Neural cell (in vitro differentiated cells): Measurements from ENCODE around the gene UCK2. TPM values are rescaled to one million over a fixed set of nuclear protein-coding genes. Genes with fewer than 3 reads are reported as not detected.
A peak's percentile ranks its signal among the peaks of the same experiment; 100 is the strongest.

Source experiments
- H2AFZ ChIP-seq: fragments of 200-600, 300-800 bp; sonication (generic), shearing (Covaris generic); 2 replicates; pipeline ENCODE4 v1.6.0; 2014; ENCODE audit warnings: low read depth, mild to moderate bottlenecking, antibody characterized with exemption, low read length, moderate library complexity
- H3F3A ChIP-seq: fragments of 200-600 bp; shearing (Covaris generic); 2 replicates; pipeline ENCODE4 v1.6.1; 2016; ENCODE audit warnings: mild to moderate bottlenecking, moderate library complexity, mixed read lengths, antibody characterized with exemption, low read length; ENCODE audit not compliant: insufficient read depth, poor library complexity, severe bottlenecking
- H3K27ac ChIP-seq: fragments of 200-600, 300-800 bp; sonication (generic), shearing (Covaris generic); 2 replicates; pipeline ENCODE4 v1.5.1; 2014; ENCODE audit warnings: mild to moderate bottlenecking, low read length, moderate library complexity
- H3K27me3 ChIP-seq: fragments of 300-800, 200-600 bp; sonication (generic), shearing (Covaris generic); 2 replicates; pipeline ENCODE4 v1.6.0; 2014; ENCODE audit warnings: mild to moderate bottlenecking, low read depth, low read length, moderate library complexity; ENCODE audit not compliant: insufficient read depth
- H3K36me3 ChIP-seq: fragments of 300-800, 200-600 bp; sonication (generic), shearing (Covaris generic); 2 replicates; pipeline ENCODE4 v1.5.1; 2014; ENCODE audit warnings: mild to moderate bottlenecking, antibody characterized with exemption, low read length, moderate library complexity; ENCODE audit not compliant: insufficient read depth
- H3K4me2 ChIP-seq: fragments of 300-800, 200-600 bp; sonication (generic), shearing (Covaris generic); 2 replicates; pipeline ENCODE4 v1.6.0; 2014; ENCODE audit warnings: mild to moderate bottlenecking, low read length
- H3K4me3 ChIP-seq: fragments of 300-800, 200-600 bp; sonication (generic), shearing (Covaris generic); 2 replicates; pipeline ENCODE4 v1.5.1; 2014; ENCODE audit warnings: mild to moderate bottlenecking, low read length, moderate library complexity
- H3K79me2 ChIP-seq: fragments of 200-600 bp; shearing (Covaris generic); replicated peaks from 2 replicates; pipeline ENCODE4 v1.6.0; 2014; ENCODE audit warnings: mild to moderate bottlenecking, low read length, moderate library complexity; ENCODE audit not compliant: insufficient read depth
- H3K9ac ChIP-seq: fragments of 300-800, 200-600 bp; sonication (generic), shearing (Covaris generic); 2 replicates; pipeline ENCODE4 v1.6.1; 2016; ENCODE audit warnings: mild to moderate bottlenecking, low read length, mixed read lengths
- H3K9me2 ChIP-seq: fragments of 200-600 bp; shearing (Covaris generic); 2 replicates; pipeline ENCODE4 v1.6.1; 2016; ENCODE audit warnings: mild to moderate bottlenecking, low read length, mixed read lengths; ENCODE audit not compliant: insufficient read depth
- H3K9me3 ChIP-seq: fragments of 200-600, 300-800 bp; sonication (generic), shearing (Covaris generic); 2 replicates; pipeline ENCODE4 v1.6.1; 2016; ENCODE audit warnings: mild to moderate bottlenecking, mixed run types, low read length, moderate library complexity, mixed read lengths
- H4K20me1 ChIP-seq: fragments of 200-600 bp; shearing (Covaris generic); 2 replicates; pipeline ENCODE4 v1.6.1; 2016; ENCODE audit warnings: mild to moderate bottlenecking, mixed run types; ENCODE audit not compliant: insufficient read depth
- EP300 ChIP-seq: fragments of 450-650 bp; conservative IDR thresholded peaks from 2 replicates; pipeline ENCODE4 v1.6.1; 2014; ENCODE audit warnings: antibody characterized with exemption, mild to moderate bottlenecking, moderate library complexity; ENCODE audit not compliant: poor library complexity, severe bottlenecking
- EZH2 ChIP-seq: fragments of 200-600, 300-800 bp; shearing (Covaris generic), sonication (generic); IDR thresholded peaks from 2 replicates; pipeline ENCODE4 v1.6.1; 2014; ENCODE audit warnings: antibody characterized with exemption, low read length, borderline replicate concordance, mild to moderate bottlenecking; ENCODE audit not compliant: insufficient read depth, poor library complexity, severe bottlenecking
- MXI1 ChIP-seq: fragments of 450-650 bp; conservative IDR thresholded peaks from 2 replicates; pipeline ENCODE4 v1.6.1; 2014; ENCODE audit warnings: antibody characterized with exemption, mild to moderate bottlenecking; ENCODE audit not compliant: poor library complexity, severe bottlenecking
- POLR2AphosphoS5 ChIP-seq: IDR thresholded peaks from 2 replicates; pipeline ENCODE4 v1.6.1; 2012
- RAD21 ChIP-seq: fragments of 450-650 bp; conservative IDR thresholded peaks from 2 replicates; pipeline ENCODE4 v1.6.1; 2014; ENCODE audit warnings: antibody characterized with exemption, mild to moderate bottlenecking, moderate library complexity
- SMC3 ChIP-seq: fragments of 450-650 bp; conservative IDR thresholded peaks from 2 replicates; pipeline ENCODE4 v1.6.1; 2014; ENCODE audit warnings: antibody characterized with exemption, mild to moderate bottlenecking, moderate library complexity; ENCODE audit not compliant: poor library complexity
- TAF1 ChIP-seq: IDR thresholded peaks from 2 replicates; pipeline ENCODE4 v1.6.1; 2012; ENCODE audit warnings: low read depth
- polyA plus RNA-seq: library from polyadenylated mRNA; depleted of rRNA; stranded (reverse); fragments of >200 nt; gene quantifications from 2 replicates; pipeline ENCODE4 v1.2.3, GENCODE V29; 2014
- TF ChIP-seq, protein P1 (sequence below): fragments of 450-650 bp; IDR thresholded peaks from 2 replicates; pipeline ENCODE4 v1.5.1; 2014; ENCODE audit warnings: antibody characterized with exemption, mild to moderate bottlenecking, moderate library complexity; ENCODE audit not compliant: poor library complexity, severe bottlenecking
- TF ChIP-seq, protein P2 (sequence below): IDR thresholded peaks from 2 replicates; pipeline ENCODE4 v1.6.1; 2012; ENCODE audit warnings: borderline replicate concordance

The UCK2 gene
- polyA plus RNA-seq, 1 donor from 2014 or later: 36.0 TPM

DNA sequence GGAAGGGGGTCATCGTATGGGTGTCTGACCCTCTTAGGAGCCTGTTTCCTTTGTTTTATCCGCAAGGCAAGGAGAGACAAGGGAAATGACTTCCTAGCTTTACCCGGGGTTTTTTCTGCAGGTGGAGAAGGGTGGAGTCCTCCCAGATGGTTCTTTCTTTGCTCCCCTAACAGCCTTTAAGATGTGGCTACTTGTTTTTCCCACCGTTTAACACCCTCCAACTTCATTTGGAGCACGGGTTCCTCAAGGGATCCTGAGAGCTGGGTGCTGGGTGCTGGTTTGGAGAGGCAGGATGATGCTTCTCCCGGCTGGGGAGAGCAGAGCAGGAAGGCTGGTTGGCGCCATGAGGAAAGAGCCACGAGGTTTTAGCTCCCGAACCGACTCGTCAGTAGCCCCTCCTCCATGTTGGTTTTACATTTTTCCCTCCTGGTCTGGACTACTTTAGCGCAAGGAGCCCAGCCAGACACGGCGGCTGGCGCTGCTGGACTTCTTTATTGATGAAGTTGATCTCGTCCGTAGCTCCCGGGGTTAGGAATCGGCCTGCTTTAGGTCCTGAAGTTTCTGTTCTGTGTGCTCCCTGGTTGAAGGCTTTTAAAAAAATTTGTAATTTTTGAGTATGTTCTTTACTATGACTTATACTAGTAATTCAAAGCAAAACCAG, 1.4 kb downstream of the UCK2 start:
- Histone ChIP-seq H3F3A (peaks cover 12% of the 10 kb centered on the region), H3K9ac (peak overlapping the region; percentile 83), H3K27ac (peak overlapping the region; percentile 83), H4K20me1 (no peaks in the 10 kb centered on the region), H3K9me3 (no peaks in the 10 kb centered on the region), H3K9me2 (peaks cover 2% of the 10 kb centered on the region), H3K27me3 (no peaks in the 10 kb centered on the region), H3K79me2 (peaks cover 45% of the 10 kb centered on the region), H3K4me3 (peak overlapping the region; percentile 84), H3K36me3 (no peaks in the 10 kb centered on the region), H3K4me2 (peak overlapping the region; percentile 99), H2AFZ (peak overlapping the region; percentile 46)
- TF ChIP-seq SMC3 (peak; percentile 32), EP300 (no peak), EZH2 (no peak), POLR2AphosphoS5 (peak; percentile 38), RAD21 (peak; percentile 15), MXI1 (peak; percentile 95)
- TF ChIP-seq, protein P1, sequence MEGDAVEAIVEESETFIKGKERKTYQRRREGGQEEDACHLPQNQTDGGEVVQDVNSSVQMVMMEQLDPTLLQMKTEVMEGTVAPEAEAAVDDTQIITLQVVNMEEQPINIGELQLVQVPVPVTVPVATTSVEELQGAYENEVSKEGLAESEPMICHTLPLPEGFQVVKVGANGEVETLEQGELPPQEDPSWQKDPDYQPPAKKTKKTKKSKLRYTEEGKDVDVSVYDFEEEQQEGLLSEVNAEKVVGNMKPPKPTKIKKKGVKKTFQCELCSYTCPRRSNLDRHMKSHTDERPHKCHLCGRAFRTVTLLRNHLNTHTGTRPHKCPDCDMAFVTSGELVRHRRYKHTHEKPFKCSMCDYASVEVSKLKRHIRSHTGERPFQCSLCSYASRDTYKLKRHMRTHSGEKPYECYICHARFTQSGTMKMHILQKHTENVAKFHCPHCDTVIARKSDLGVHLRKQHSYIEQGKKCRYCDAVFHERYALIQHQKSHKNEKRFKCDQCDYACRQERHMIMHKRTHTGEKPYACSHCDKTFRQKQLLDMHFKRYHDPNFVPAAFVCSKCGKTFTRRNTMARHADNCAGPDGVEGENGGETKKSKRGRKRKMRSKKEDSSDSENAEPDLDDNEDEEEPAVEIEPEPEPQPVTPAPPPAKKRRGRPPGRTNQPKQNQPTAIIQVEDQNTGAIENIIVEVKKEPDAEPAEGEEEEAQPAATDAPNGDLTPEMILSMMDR: no peak
- TF ChIP-seq, protein P2, sequence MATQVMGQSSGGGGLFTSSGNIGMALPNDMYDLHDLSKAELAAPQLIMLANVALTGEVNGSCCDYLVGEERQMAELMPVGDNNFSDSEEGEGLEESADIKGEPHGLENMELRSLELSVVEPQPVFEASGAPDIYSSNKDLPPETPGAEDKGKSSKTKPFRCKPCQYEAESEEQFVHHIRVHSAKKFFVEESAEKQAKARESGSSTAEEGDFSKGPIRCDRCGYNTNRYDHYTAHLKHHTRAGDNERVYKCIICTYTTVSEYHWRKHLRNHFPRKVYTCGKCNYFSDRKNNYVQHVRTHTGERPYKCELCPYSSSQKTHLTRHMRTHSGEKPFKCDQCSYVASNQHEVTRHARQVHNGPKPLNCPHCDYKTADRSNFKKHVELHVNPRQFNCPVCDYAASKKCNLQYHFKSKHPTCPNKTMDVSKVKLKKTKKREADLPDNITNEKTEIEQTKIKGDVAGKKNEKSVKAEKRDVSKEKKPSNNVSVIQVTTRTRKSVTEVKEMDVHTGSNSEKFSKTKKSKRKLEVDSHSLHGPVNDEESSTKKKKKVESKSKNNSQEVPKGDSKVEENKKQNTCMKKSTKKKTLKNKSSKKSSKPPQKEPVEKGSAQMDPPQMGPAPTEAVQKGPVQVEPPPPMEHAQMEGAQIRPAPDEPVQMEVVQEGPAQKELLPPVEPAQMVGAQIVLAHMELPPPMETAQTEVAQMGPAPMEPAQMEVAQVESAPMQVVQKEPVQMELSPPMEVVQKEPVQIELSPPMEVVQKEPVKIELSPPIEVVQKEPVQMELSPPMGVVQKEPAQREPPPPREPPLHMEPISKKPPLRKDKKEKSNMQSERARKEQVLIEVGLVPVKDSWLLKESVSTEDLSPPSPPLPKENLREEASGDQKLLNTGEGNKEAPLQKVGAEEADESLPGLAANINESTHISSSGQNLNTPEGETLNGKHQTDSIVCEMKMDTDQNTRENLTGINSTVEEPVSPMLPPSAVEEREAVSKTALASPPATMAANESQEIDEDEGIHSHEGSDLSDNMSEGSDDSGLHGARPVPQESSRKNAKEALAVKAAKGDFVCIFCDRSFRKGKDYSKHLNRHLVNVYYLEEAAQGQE: peak; percentile 72

DNA sequence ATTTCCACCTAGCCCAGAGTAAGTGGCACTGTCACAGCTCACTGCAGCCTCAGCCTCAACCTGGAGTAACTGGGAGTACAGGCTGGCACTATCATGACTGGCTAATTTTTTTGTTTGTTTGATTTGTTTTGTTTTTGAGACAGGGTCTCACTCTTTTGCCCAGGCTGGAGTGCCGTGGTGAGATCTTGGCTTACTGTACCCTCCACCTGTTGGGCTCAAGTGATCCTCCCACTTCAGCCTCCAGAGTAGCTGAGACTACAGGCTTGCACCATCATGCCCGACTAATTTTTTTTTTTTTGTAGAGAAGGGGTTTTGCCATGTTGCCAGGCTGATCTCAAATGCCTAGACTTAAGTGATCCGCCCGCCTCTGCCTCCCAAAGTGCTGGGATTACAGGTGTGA, 2.5 kb downstream of the UCK2 start:
- H3K9me2 ChIP-seq: peaks cover 2% of the 10 kb centered on the region
- H2AFZ ChIP-seq: no peak overlapping the region
- peak overlapping the region; percentile 84 for H3K4me3 ChIP-seq
- peak overlapping the region; percentile 83 for H3K9ac ChIP-seq
- TF ChIP-seq MXI1: no peak
- TF ChIP-seq EZH2: no peak
- TF ChIP-seq TAF1: no peak
- no peak for TF ChIP-seq EP300
- no peak for TF ChIP-seq RAD21
- TF ChIP-seq, protein P2: no peak
- TF ChIP-seq SMC3: no peak
- no peak for TF ChIP-seq POLR2AphosphoS5
- TF ChIP-seq, protein P1: no peak
- peaks cover 12% of the 10 kb centered on the region for H3F3A ChIP-seq
- H3K27ac ChIP-seq: peak overlapping the region; percentile 83
- H4K20me1 ChIP-seq: no peaks in the 10 kb centered on the region
- H3K9me3 ChIP-seq: no peaks in the 10 kb centered on the region
- H3K36me3 ChIP-seq: no peaks in the 10 kb centered on the region
- peaks cover 56% of the 10 kb centered on the region for H3K79me2 ChIP-seq
- peak overlapping the region; percentile 99 for H3K4me2 ChIP-seq
- H3K27me3 ChIP-seq: no peaks in the 10 kb centered on the region
